GM21360 (cell line): ENCODE results near the gene IP6K1.
A peak's percentile ranks its signal among the peaks of the same experiment; 100 is the strongest.
"Not testable (repeated sequence)": the region's sequence is repeated elsewhere in the genome, so short reads cannot be mapped to it uniquely, and the experiment has no call there.

Source experiments
- ATAC-seq: cut with Tn5 transposase; IDR thresholded peaks from one replicate; pipeline ENCODE4 v1.9.1; 2021; ENCODE audit warnings: mild to moderate bottlenecking, moderate library complexity; ENCODE audit not compliant: unreplicated experiment

Gene IP6K1

DNA sequence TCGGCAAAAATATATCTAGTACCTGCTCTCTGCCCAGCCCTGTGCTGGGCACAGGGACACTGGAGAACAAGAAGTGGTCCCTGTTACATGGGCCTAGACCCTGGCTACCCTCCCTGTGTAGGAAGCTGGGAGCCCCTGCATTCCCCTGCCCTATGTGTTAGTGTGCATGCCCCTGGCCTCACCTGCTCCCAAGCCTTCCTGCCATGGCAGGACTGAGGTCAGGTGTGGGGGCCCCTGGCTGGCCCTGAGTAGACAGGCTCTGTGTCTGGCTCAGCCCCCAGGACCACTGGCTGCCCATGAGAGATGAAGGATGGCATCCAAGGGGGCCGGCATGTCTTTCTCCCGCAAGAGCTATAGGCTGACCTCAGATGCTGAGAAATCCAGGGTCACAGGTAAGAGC lies 95.5 kb downstream of the IP6K1 start:
- ATAC-seq = not testable (repeated sequence)

DNA sequence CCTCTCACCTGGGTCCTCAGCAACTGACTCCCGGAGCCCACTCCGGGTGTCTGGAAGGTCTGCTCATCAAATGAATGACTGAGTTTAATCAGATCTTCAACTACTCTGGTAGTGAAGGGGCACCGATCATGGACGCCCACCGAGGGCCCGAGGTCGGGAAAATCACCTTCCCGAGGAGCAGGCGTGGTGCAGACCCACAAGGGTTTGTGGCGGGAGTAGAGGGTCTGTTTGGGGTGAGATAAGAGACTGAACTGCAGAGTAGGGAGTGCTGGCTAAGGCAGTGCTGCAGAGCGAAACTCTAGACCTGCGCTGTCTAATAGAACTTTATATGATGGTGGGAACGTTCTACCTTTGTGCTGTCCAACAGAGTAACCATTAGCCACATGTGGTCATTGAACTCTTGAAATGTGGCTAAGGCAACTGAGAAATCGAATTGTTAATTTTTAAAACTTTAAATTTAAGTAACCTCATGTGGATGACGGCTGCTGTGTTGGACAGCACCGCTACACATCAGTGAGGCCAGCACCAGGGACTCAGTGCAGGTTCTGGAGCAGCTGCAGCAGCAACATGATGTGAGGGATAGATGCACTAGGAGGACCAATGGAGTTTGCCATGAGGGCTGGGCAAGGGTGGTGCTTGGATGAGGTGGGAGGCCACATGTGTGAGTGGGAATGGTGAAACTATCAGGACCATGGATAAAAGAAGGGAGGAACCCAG lies 96.3 kb downstream of the IP6K1 start:
- ATAC-seq = not testable (repeated sequence)

DNA sequence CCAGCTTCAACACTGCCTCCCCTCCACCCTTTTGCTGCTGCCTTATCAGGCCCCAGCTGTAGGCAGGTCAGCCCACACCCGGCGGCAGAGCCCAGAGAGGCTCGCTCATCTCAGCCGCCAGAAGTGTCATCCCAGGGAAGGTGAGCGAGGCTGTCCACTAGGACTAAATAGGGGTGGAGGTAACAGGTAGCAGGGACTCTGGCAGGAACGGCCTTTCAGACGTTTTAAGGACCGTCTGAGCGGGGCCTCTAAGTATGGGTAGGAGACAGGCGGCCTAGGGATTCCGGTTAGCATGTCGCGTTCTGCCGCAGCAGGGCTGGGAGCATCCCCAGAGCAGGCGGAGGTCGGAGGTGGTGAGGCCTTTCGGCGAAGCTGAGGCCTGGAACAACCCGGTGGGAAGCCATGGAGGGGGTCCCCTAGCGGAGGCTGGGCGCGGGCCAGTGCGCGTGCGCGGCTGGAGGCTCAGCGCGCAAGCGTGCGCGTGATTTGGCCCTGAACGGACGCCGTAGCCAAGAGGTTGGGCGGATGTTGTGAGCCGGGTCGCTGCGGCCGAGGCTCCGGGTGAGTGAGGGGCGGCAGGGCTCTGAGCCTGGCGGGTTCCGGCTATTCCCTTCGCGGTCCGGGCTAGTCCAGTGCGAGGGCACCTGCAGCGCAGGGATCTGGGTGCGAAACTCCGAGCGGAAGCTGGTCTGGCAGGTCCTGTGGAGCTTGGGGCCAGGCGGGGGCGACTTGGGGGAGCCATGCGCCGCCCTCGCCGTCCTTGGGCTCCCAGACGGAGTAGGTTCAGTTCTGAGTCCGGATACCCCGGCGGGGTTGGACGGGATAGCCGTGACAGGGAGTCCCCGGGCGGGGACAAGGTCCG lies 97.1 kb downstream of the IP6K1 start, which contains the start of the genes MST1 and RNF123:
TSS of gene MST1 (minus strand) at position 429 of the 862 bp plus-strand sequence. CDS start 783 bp downstream, outside the sequence.
TSS of gene RNF123 (plus strand) at position 512 of the 862 bp plus-strand sequence. CDS start 1,609 bp downstream, outside the sequence.
- peak; percentile 45 for ATAC-seq

DNA sequence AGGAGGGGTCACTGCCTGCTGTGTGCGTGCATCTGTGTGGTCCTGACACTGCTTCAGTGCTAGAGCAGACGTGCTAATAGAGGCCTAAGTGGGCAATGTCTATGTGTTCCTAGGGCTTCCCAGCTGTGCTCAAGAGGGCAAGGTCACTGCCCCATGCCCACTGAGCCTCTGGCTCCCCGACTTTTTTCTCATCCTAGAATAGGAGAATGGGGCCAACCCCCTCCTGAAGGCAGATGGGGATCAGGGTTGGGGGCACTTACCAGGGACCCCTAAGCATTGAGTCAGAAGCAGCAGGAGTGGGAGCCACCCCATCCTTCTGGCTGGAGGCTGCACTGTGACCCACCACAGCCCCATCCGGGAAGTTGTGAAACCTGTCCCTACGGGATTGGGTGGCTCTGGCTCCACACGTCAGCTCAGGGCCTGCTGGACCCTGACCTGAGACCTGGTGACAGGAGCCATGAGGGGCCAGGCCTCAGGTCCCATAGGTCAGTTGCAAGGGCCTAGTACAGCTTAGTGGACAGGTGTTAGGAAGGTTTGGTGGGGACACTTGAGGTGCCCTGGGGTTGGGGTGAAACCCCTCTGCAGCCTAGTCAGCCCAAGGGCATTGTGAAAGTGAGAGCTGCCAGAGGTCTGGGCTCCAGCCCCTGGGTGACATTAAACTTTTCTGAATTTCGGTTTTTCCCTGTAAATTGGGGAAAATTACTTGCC lies 97.8 kb downstream of the IP6K1 start:
- peak; percentile 6 for ATAC-seq

DNA sequence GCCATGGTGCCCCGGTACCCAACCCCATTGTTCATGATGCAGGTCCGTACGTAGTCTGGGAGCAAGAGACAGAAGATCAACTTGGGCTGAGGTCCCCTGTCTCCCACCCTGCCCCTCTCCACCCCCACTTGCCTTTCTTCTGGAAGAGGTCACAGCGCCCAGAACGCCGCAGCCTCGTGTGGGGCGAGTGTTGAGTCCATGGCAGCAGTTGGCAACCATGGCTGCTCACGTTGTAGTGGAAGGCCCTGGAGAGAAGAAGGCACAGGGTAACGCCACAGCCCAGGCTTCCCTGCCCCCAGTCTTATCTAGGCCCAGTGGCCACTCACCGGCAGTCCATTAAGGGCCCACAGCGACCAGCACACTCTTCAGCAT lies 98.9 kb downstream of the IP6K1 start:
- ATAC-seq = not testable (repeated sequence)

DNA sequence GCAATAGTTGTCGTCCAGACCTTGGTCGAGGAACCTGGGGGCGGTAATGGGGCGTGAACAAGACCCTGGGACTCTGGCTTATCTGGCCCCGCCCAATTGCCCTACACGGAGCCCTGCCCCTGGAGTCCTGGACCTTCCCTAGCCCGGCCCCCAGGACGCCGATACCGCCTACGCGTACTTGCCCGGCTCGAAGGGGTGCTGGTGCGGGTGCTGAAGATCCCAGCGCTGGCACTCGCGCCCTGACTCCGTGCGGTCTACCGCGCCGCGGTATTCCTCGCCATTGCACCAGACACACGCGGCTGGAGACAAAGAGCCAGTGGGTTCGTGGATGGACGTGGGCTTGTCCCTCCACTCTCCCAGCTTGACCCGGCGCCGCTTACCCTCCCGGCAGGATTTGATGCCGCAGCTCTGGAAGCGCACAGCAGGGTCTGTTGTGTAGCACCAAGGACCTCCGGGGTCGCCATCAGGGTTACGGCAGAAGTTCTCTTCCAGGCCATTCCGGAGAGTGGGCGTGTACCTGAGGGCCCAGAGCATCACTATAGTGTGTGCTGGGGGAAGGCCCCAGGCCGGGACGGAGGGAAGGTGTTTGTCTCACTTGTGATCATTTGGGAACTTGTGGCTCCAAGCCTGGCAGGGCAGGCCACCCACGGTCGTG lies 99.4 kb downstream of the IP6K1 start:
- not testable (repeated sequence) for ATAC-seq

DNA sequence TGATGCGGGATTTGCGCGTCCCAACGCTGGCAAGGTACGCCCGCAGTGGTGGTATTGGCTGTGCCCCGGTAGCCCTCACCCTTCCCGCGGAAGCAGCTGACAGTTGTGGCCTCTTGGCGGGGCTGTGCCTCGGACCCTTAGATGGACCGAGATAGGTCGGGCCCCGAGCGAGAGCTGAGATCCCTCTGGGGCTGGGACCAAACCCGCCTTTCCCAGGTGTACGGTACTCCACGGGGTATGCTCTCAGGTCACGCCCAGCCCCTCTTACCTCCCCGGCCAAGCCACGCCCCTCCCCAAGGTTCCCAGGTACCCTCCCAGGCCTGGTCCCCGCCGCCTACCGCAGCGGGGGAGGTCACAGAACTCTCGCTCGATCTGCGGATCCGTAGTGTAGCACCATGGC lies 100.0 kb downstream of the IP6K1 start:
- not testable (repeated sequence) for ATAC-seq

DNA sequence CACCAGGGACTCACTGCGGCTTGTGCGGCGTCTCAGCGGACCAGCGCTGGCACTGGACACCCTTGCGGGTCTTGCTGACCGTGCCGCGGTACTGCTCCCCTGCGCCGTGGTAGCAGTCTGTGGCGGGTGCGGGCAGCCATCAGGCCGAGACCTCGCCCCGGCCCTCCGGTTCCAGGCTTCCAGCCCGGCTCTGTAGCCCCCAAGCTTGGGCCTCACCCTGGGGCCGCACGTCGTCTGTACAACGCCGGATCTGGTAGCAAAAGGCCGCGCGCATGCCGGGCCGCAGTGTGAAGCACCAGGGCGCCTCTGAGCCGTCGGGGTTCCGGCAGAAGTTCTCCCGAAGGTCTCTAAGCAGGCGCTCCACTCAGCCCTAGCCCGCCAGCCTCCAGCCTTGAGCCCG lies 100.5 kb downstream of the IP6K1 start:
- ATAC-seq = not testable (repeated sequence)

DNA sequence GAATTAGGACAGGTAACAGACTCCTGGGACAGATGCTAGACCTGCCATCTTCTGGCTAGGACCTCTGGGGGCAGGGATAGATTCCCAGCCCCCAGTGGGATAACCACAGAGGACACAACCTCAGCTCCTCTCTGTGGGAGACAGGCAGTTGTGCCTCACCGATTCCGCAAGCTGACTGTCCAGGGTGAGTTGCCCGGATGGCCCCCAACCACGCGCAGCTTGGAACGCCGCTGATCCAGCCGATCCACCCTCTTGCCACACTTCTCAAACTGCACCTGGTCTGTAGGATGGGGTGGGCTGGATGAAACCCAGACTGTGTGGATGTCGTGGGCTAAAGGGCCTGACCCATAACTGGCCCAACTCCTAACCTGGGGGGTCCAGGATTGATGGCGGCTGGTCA lies 101.2 kb downstream of the IP6K1 start:
- ATAC-seq = not testable (repeated sequence)

DNA sequence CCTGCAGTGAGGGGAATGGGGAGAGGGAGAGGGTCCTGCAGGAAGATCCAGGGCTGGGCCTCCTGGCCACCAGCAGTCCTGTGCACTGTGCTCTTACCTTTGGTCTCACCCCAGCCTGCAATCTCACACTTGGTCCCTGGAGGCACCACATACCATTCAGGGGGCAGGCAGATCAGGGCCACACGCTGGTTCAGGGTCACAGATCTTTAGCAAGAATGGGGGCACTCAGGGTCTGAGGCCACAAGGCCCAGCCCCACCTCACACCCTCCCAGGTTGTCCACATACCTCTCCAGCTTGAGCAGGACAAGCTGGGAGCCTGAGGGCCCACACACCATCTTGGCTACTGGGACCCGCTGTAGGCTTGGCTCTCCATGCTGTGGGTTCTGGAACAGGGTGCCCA lies 101.9 kb downstream of the IP6K1 start:
- ATAC-seq = not testable (repeated sequence)

DNA sequence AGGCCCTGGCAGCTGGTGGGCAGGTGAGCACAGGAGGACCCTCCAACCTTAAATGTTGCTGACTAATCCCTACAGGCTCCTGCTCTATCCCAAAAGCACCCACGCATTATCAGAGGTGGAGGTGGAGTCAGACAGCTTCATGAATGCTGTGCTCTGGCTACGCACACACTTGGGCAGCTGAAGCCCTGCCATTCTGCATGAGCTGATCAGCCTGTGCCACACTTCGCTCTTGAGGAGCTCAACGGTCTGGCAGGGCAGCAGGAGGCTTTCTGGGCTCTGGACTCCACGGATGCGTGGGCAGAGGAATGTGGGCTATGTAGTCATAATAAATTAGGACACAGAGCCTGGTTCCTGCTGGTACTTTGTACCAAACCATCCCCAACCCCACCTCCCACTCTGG lies 103.2 kb downstream of the IP6K1 start:
- ATAC-seq = no peak

DNA sequence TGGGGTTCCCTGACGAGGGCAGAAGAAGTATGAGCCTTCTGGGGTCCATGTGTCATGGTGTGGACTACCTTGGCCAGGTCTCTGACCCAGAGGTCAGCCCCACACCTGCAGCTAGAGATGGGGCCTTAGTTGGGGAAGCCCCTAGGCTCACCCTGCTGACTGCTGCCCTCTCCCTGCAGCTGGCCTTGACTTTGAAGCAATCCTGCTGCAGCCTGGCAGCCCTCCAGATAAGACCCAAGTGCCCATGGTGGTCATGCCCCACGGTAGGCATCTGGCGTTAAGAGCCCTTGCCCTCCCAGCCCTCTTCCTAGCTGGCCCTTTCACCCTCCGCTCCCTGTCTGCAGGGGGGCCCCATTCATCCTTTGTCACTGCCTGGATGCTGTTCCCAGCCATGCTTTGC lies 104.8 kb downstream of the IP6K1 start:
- no peak for ATAC-seq

DNA sequence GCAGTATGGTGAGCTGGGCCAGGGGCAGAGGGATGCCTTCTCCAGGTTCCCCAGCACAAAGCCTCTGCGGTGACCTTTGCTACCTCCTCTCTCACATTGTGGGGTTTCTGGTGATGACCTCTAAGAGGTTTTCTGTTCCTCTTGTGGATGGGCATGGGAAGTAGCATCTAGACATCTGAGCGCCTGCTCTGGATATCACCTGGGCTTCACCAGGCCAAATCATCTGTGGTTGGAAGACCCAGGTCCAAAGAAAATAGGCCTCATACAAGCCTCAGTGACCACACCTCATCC lies 105.2 kb downstream of the IP6K1 start:
- ATAC-seq = no peak

DNA sequence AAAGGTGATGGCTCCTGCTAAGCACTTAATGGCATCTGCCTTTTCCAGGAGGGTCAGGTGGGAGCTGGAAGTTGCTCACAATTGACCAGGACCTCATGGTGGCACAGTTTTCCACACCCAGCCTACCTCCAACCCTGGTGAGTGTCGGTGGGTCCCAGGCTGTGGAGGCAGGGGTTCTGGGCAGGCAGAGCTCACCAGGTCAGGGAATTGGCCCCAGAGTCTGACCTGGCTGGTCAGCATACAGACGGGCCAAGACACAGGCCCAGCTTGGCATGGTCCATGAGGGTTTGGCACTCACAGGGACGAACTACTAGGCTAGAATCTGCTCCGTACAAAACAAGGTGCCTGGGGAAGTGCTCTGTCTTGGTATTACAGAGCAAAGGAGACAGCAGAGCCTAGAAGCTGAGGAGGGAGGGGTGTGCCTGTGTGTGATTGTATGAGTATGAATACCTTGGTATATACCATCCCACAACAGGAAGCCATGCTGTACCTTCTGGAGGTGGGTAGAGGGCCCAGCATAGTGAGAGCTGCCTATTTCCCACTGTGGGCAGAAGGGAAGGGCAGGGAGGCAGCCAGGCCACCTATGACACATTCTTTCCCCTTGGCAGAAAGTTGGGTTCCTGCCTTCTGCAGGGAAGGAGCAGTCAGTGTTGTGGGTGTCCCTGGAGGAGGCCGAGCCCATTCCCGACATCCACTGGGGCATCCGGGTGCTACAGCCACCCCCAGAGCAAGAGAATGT lies 105.7 kb downstream of the IP6K1 start:
- ATAC-seq = no peak

DNA sequence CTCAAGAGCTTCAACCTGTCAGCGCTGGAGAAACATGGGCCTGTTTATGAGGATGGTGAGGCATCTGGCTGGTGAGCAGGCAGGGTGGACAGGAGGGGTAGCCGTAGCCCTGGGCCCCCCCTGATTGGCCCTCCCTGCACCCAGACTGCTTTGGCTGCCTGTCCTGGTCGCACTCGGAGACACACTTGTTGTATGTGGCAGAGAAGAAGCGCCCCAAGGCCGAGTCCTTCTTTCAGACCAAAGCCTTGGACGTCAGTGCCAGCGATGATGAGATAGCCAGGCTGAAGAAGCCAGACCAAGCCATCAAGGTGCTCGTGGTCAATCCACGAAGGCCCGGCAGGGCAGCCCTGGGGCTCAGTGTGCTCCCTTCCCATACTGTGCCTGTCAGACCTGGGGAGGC lies 110.4 kb downstream of the IP6K1 start:
- no peak for ATAC-seq

DNA sequence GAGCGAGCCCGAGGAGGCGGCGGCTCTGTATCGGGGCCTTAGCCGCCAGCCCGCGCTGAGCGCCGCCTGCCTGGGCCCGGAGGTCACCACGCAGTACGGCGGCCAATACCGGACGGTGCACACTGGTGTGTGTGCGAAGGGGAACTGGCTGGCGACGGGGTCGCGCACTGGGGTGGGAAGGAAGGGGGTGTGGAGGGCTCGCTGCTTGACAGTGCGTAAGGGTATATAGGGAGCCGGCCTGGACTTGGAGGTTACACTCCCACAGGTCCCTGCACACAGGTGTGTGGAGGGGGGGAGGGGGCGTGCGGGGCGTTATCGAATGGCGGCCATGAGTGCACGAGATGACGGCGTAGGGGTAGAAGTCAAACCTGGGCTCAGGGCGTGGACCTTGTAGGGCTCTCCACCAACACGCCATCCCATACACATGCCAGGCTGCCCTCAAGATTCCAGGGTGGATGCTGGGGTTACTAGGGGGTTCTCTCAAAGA lies 111.8 kb downstream of the IP6K1 start:
- no peak for ATAC-seq
